Transverse colon (tissue), 4 donors: ENCODE data around the gene DNAH1. TPM values are rescaled to one million over a fixed set of nuclear protein-coding genes. Genes with fewer than 3 reads are reported as not detected.

ENCODE experiments used
- DNase-seq: peaks from one replicate; pipeline ENCODE4 v3.0.0-alpha.2; 2019
- H3K27ac ChIP-seq, 4 donors: fragments of 200-600 bp; sonication (generic); 2 replicates each; pipeline ENCODE4 v1.5.1; 2016 to 2018; ENCODE audit warnings: inconsistent platforms in 4 of 4
- H3K27me3 ChIP-seq: fragments of 200-600 bp; sonication (generic); 2 replicates; pipeline ENCODE4 v1.5.1; 2017; ENCODE audit warnings: inconsistent platforms
- H3K36me3 ChIP-seq, 4 donors: fragments of 200-600 bp; sonication (generic); 2 replicates each; pipeline ENCODE4 v1.5.1; 2017 to 2019; ENCODE audit warnings: inconsistent platforms in 4 of 4
- H3K4me1 ChIP-seq, 4 donors: fragments of 200-600 bp; sonication (generic); 2 replicates each; pipeline ENCODE4 v1.5.1; 2017 to 2020; ENCODE audit warnings: inconsistent platforms in 4 of 4
- H3K4me3 ChIP-seq, 4 donors: fragments of 200-600 bp; sonication (generic); 1 replicate in 1 of 4; 2 replicates in 3 of 4; pipeline versions ENCODE4 v1.5.1 to v1.6.1; 2017 to 2019; ENCODE audit warnings: inconsistent platforms in 4 of 4
- H3K9me3 ChIP-seq, 2 donors: fragments of 200-600 bp; sonication (generic); 2 replicates each; pipeline ENCODE4 v1.5.1; 2017 to 2019; ENCODE audit warnings: inconsistent platforms in 2 of 2
- EP300 ChIP-seq: sonication (generic); formaldehyde crosslinking; IDR thresholded peaks from one replicate; pipeline ENCODE4 v1.6.1; 2017; ENCODE audit warnings: antibody characterized with exemption, low read depth
- POLR2A ChIP-seq: fragments of 450-650 bp; IDR thresholded peaks from one replicate; pipeline ENCODE4 v1.6.1; 2016; ENCODE audit warnings: antibody characterized with exemption, mild to moderate bottlenecking, moderate library complexity
- POLR2AphosphoS5 ChIP-seq, 3 donors: sonication (generic); formaldehyde crosslinking; IDR thresholded peaks; one replicate each; pipeline ENCODE4 v1.6.1; 2016; ENCODE audit warnings: antibody characterized with exemption in 3 of 3
- WGBS, 2 donors: methylation state at CpG; one replicate each; pipeline ENCODE4 v1.1.5; 2018; ENCODE audit warnings: low coverage in 1 of 2; 5-methylcytosine and 5-hydroxymethylcytosine counted together
- in situ Hi-C, 4 donors: fragments of 200-750 bp; cut with MboI; loops; one replicate each; pipeline versions ENCODE4 v1.15.0 to v1.15.1; 2017; ENCODE audit warnings: low sequenced_read_pairs in 3 of 4, low pct_ligation_motif_present in 1 of 4, low pct_unique_long_range_greater_than_20kb in 1 of 4
- intact Hi-C: fragments of 100-400 bp; cut with DNase I; formaldehyde crosslinking; loops from one replicate; pipeline ENCODE4 v1.15.1; 2023; ENCODE audit warnings: low total_unique reads
- total RNA-seq, 4 donors: library from RNA; depleted of rRNA; stranded (reverse); fragments of >200 nt; gene quantifications; one replicate each; pipeline ENCODE4 v1.1.0, GENCODE V29; 2016
- TF ChIP-seq, protein P1 (sequence below), 5 experiments: fragments of 200-600 bp in 3 of 5; fragments of 450-650 bp in 2 of 5; sonication (generic) in 3 of 5; IDR thresholded peaks; 1 replicate in 2 of 5; 2 replicates in 3 of 5; pipeline ENCODE4 v1.5.1; 2016 to 2017; ENCODE audit warnings: antibody characterized with exemption in 5 of 5, inconsistent platforms in 3 of 5, mild to moderate bottlenecking in 2 of 5, moderate library complexity in 1 of 5

DNAH1 gene
- total RNA-seq, 4 donors from 2014 or later, result 17.6 to 102 (median 26.3) TPM

DNA sequence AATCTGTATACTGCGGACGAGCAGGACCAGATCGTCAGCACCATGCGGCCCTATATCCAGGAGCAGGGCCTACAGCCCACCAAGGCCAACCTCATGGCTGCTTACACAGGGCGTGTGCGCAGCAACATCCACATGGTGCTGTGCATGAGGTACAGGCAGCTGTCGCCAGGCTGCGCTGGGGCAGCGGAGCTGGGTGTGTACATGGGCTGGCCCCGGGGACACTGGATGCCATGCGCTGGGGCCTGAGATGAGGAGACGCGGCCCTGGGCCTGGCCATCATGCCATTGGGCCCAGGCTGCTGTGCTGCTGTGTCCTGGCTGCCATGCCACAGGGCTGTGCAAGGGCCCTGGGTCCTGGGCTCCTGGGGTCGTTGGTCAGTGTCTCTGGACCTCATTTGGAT, 67.3 kb downstream of the DNAH1 start:
- in situ Hi-C loops, result no loop called here
- DNase-seq, result no peak
- H3K4me1 ChIP-seq, result no peaks in the 10 kb centered on the region
- no peaks in the 10 kb centered on the region for H3K27me3 ChIP-seq
- no peaks in the 10 kb centered on the region for H3K9me3 ChIP-seq
- no peaks in the 10 kb centered on the region for H3K36me3 ChIP-seq
- intact Hi-C loops, result no loop called here
- WGBS, 2 donors, result 96% methylated on average over 14 of the region's 14 CpGs; no CpG with 5 or more reads in 1 of the 2 donors
- no peak overlapping the region for H3K4me3 ChIP-seq
- TF ChIP-seq POLR2A (no peak), EP300 (no peak), POLR2AphosphoS5 (IDR thresholded peaks at IDR 0.05) (no peak)
- TF ChIP-seq, protein P1, sequence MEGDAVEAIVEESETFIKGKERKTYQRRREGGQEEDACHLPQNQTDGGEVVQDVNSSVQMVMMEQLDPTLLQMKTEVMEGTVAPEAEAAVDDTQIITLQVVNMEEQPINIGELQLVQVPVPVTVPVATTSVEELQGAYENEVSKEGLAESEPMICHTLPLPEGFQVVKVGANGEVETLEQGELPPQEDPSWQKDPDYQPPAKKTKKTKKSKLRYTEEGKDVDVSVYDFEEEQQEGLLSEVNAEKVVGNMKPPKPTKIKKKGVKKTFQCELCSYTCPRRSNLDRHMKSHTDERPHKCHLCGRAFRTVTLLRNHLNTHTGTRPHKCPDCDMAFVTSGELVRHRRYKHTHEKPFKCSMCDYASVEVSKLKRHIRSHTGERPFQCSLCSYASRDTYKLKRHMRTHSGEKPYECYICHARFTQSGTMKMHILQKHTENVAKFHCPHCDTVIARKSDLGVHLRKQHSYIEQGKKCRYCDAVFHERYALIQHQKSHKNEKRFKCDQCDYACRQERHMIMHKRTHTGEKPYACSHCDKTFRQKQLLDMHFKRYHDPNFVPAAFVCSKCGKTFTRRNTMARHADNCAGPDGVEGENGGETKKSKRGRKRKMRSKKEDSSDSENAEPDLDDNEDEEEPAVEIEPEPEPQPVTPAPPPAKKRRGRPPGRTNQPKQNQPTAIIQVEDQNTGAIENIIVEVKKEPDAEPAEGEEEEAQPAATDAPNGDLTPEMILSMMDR (IDR thresholded peaks at IDR 0.05), result no peak
- no peak overlapping the region for H3K27ac ChIP-seq

DNA sequence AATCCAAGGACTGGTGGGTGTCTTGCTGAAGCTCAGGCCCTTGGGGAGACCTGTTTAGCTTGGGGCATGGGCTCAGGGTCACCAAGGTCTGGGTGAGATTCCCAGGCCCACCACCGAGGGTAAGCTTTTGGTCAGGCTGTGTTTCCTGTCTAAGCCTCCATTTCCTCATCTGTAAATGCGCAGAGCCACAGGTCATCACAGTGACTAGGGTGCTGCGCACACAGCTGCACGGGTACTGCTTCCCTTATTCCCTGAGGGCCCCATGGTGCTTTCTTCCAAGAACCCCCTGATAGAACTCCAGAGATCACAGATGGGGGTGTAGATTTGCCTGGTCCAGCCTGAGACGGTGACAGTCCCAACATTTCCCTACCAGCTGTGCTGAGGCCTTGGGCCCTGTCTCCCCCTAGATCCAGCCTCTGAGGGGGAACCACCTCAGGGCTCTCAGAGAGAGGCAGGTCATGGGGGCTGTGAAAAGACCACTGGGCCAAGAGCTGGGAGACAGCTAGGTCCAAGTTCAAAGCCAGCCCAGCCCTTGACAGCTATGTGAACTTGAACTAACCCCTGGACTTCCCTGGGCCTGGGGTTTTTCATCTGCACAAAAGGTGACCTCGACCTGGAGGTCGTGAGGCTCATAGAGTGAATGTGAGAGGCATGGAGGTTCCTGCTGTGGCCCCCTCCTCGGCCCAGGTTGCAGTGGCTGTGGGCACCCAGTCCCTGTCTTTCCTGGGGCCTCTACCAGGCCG, 68.1 kb downstream of the DNAH1 start:
- no peak for DNase-seq
- TF ChIP-seq, protein P1 (IDR thresholded peaks at IDR 0.05), result no peak
- TF ChIP-seq POLR2A (no peak), POLR2AphosphoS5 (IDR thresholded peaks at IDR 0.05) (no peak), EP300 (no peak)
- H3K9me3 ChIP-seq, result no peaks in the 10 kb centered on the region
- H3K4me1 ChIP-seq, result no peaks in the 10 kb centered on the region
- no peaks in the 10 kb centered on the region for H3K36me3 ChIP-seq
- no peak overlapping the region for H3K27ac ChIP-seq
- whole genome bisulfite sequencing, 2 donors, result 82% methylated on average over 9 of the region's 9 CpGs; no CpG with 5 or more reads in 1 of the 2 donors
- in situ Hi-C loops (no loop called here), intact Hi-C loops (no loop called here)
- H3K4me3 ChIP-seq, result no peak overlapping the region
- H3K27me3 ChIP-seq, result no peaks in the 10 kb centered on the region

DNA sequence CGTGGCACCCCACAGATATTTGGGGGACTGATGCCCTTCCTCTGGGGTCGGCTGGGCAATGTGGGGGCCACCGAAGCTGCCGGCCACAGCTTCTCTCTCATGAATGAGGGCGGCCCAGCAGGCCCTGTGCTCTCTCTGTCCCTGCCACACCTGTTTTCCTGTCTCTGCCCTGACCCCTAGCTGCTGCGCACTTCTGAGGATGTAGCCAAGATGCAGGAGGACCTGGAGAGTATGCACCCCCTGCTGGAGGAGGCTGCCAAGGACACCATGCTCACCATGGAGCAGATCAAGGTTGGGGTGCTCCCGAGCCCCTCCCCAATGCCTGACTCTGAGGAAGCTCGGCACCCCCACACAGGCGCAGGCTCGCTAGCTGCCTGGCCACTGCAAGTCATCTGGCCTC, 69.0 kb downstream of the DNAH1 start:
- intact Hi-C loops, result no loop called here
- no peak for DNase-seq
- Histone ChIP-seq H3K9me3 (no peaks in the 10 kb centered on the region), H3K27me3 (no peaks in the 10 kb centered on the region), H3K4me1 (no peaks in the 10 kb centered on the region), H3K36me3 (no peaks in the 10 kb centered on the region), H3K4me3 (no peak overlapping the region), H3K27ac (no peak overlapping the region)
- in situ Hi-C loops, result no loop called here
- TF ChIP-seq POLR2AphosphoS5 (IDR thresholded peaks at IDR 0.05) (no peak), POLR2A (no peak), EP300 (no peak)
- TF ChIP-seq, protein P1 (IDR thresholded peaks at IDR 0.05), result peak in 2 of 5 experiments; percentile 16 to 25
- WGBS, 2 donors, result 75 to 83% methylated on average over 4 to 8 of the region's 10 CpGs

DNA sequence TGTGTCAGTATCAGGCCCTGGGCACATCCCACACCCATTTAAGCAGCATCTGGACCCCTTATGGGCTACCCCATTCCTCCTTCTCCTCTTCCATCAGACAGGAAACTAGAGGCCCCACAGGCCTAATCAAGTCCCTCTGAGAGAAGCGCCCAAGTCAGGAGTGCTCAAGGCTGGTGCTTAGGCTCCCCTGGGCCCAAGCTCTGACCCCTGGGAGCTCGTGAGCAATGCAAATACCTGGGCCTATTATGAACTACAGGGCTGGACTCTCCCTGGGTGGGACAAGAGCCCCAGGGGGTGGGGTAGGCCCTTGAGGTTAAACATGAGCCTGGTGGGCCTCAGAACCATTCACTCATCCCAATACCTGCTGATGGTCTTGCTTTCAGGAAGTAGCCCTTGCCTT, 71.4 kb downstream of the DNAH1 start:
- Histone ChIP-seq H3K27me3 (no peaks in the 10 kb centered on the region), H3K9me3 (no peaks in the 10 kb centered on the region), H3K27ac (no peak overlapping the region), H3K4me3 (no peak overlapping the region), H3K4me1 (no peaks in the 10 kb centered on the region), H3K36me3 (no peaks in the 10 kb centered on the region)
- TF ChIP-seq POLR2AphosphoS5 (IDR thresholded peaks at IDR 0.05), result no peak
- TF ChIP-seq, protein P1 (IDR thresholded peaks at IDR 0.05), result no peak
- TF ChIP-seq POLR2A, result no peak
- no peak for TF ChIP-seq EP300
- WGBS, 2 donors, result 100% methylated on average over 2 of the region's 2 CpGs; no CpG with 5 or more reads in 1 of the 2 donors
- DNase-seq, result no peak
- in situ Hi-C loops, result no loop called here
- intact Hi-C loops, result no loop called here
